Stimulated activated CD4-positive, alpha-beta T cell treated with anti-CD3 and anti-CD28 coated beads, Interleukin-4, amount 100 ng/mL, for 48 hours (primary cell): Measurements from ENCODE around the gene TSPAN14.
"Not testable (repeated sequence)": the region's sequence is repeated elsewhere in the genome, so short reads cannot be mapped to it uniquely, and the experiment has no call there.

Experiments
- DNase-seq, 2 donors: peaks; one replicate each; pipeline ENCODE4 v3.0.0-alpha.2; 2020; ENCODE audit warnings: low read depth in 2 of 2

TSPAN14 gene

DNA sequence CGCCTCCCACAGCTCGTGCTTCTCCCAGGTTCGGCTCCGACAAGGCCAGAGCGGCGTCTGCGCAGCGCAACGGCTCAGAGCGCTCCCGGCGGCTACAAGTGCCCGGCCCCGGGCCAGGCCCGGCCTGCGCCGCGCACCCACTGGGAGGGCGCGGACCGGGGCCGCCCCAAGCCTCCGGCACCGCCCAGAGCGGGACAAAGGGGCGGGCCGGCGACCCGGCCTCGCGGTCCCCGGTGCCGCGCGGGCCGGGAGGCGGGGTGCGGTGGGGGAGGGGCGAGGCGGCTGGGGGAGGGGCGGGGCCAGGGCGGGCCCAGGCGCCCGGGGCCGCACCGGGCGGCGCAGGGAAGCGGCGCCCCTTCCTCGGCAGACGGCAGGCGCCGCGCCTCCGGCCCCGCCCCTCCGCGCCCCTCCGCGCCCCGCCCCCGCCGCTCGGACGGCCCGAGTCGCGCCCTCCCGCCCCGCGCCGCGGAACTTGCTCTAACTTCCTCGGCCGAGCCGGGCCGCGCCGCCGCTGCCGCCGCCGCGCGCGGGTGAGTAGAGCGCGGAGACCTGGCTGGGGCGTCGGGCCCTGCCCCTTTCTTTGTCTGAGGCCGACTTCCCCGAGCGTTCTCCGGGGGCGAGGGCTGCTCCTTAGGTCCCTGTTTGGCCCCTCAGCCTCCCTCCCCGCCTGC, at the start of gene TSPAN14:
Gene TSPAN14, plus strand, starts transcription at position 469 of the 671 bp plus-strand sequence. CDS start 34,924 bp downstream, outside the sequence.
- DNase-seq: peak; percentile 55 to 72

DNA sequence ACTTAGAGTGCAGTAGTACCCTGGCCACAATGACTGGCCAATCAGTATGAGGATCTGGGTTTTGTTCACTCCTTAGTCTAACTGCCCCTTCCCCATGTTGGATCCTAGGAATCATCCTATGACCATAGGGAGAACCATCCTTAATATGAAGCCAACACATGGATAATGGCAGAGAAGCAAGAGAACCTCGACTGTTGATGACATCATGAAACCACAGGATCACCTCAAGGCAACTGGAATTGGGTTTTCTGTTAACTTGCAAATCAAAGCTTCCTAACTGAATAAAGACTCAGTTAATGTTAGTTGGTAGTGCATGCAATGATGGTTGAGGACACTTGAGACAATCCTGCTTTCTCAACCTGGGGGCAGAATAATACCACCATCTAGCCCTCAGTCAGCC, 49.1 kb upstream of the TSPAN14 start:
- no peak for DNase-seq

DNA sequence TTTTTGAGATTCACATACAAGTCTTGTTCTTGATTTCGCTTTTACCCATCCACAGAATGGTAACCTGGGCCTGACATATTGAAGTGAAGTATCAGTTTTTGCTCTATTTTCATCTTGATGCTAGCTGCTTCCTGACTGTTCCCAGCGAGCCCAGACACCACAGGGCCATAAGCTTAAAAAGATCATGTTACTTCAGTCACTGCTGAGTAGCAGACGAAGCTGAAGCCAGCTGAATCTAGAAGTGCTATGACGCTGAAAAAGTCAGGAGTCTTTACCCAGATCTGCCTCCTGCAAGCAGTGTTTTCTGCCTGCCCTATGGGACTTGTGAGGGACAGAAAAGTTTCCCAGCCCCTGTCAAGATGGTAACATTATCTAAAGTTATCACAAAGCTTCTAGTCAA, 48.5 kb upstream of the TSPAN14 start:
- DNase-seq: no peak

GRCh38 chr10:80406204-80406603, 47.9 kb upstream of the TSPAN14 start:
- no peak for DNase-seq

GRCh38 chr10:80407812-80408241, 46.3 kb upstream of the TSPAN14 start:
- peak; percentile 28 to 55 for DNase-seq

DNA sequence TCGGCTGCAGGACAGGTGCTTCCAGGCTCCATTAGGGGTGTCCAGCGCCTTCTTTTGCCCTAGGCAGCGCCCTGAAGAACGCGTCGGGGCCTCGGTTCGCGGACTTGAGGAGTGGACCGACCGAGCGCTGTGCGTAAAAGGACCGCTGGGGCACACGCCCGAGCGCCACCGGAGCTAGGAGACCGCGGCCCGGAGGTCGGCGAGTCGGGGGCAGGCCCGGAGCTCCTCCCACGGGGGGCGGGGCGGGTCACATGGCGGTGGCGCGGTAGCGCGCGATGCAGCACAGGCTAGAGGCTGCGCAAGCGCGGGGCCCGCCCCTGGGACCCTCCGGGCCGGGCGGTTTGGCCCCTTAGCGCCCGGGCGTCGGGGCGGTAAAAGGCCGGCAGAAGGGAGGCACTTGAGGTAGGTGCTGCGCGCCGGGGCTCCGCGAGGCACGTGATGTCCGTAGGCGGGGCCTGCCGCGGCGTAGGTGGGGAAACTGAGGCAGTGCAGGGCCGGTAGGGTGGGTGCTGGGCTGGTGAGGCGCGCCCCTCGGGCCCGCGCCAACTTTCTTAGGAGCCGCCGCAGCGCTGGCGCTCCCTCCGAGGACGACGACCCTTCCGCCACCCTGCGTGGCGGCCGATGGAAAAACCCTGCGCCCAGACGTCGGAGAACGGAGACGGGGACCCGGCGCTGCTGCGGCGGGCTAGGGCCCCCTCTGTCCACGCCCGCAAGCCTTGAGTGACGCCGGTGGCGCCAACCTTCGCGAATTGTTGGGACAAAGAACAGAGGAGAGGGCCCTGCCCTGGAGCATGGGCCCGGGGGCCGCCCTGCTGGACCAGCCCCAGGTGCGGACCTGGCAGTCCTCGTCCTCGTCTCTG, 45.6 kb upstream of the TSPAN14 start, which contains the start of gene PRXL2A:
Gene PRXL2A, plus strand, starts transcription at position 310 of the 860 bp plus-strand sequence. CDS start 11,917 bp downstream, outside the sequence.
- DNase-seq: peak; percentile 81 to 84

DNA sequence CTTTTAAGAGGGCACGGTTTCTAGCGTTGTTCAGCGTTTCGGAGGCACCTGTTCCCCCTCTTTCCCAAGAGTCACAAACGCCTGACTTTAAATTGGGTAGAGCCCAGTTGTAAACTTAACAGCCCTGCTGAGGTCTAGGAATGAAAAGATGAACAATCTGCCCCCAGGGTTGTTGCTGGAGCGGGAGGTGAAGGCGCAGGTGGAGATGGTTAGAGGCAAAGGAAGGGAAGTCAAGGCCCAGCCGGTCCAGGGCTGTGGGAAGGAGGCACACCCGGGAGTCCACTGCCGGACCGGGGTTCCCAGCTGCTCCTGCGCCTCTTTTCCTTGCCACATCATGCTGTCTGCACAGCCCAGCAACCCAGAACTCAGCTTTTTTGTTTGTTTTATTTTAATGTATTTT, 45.0 kb upstream of the TSPAN14 start:
- no peak for DNase-seq

- no peak for DNase-seq
Observed at GRCh38 chr10:80410122-80410521, 44.0 kb upstream of the TSPAN14 start.

DNA sequence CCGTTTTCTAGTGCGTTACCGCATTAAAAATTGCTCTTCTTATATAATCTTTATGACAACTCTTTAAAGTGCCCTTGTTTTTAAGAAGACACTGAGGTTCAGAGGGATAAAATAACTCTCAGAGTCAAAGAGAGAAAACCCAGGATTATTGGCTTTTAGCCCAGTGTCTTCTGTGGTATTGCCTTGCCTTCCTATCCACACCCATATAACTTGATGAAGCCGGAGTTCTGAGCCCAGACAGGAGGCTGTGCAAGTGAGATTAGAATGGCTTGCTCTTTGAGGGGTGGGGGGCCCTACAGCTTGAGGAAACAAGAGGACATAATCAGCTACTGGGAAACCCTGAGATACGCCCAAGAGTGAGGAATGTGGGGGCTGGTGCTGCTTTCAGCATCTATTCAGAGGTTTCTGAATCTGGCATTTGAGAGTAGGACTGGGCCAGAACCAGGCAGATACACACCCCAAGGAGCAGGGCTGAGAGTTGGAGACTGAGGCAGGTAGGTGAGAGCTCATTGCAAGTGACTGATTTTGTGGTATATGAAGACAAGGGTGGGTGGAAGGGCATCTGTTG, 43.4 kb upstream of the TSPAN14 start:
- DNase-seq: no peak

DNA sequence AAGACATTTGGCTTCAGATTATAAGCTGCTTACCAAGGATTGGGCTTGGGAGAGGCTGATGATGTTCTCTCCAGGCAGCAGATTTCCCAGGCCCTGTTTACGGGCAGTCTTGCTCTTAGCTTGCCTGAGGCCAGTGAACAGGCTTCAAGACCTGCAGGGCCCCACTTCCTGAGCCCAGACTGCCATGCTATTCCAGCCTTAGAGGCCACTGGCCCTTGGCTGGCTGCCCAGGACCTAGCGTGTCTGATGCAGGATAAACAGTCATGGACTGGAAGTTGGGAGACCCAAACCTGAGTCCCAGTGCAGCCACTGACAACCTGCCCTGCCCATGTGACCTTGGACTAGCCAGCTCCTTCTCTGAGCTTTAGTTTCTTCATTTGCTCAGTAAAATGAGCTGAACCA, 42.8 kb upstream of the TSPAN14 start:
- DNase-seq: no peak

DNA sequence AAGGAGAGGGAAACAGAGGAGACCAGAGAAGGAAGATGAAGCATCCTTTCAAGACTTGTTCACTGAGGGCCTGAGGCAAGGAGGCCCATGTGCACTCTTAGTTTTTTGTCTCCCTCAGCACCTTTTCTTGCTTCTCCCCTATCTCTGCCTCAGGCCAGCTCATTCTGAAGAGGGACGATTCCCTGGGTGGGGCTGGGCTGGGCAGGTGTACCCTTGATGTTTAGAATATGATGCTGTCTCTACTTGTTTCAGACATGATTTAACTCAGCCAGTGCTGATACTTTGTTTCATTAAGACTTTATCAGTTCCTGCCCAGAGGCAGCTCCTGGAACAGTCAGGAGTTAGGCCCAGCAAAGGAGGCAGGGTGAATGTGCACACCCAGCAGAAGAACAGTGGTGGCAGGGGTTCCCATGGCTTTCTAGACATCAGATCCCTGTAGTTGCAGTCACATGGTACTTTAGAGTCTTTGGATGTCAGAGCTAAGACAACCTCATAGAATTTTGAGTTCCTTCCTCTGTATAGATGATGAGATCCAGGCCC, 42.4 kb upstream of the TSPAN14 start:
- no peak for DNase-seq

DNA sequence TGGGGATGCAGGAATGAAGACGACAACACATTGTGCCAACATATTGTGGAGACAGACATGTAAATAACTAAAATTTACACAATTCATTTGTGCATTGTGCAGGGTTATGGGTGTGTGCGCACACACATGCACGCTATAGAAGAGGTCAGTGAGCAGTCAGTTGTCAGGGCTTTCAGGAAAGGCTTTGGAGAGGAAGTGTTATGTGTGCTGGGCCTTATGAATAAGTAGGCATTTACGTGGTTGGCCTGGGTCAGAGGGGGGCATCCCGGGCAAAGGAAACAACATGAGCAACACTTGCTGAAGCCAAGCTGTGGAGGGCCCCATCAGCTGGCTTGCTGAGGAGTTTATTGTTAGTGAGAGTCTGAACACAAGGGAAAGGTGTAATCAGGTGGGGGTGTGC, 41.6 kb upstream of the TSPAN14 start:
- DNase-seq: no peak

- no peak for DNase-seq
Observed at GRCh38 chr10:80413271-80413996, 40.7 kb upstream of the TSPAN14 start.

DNA sequence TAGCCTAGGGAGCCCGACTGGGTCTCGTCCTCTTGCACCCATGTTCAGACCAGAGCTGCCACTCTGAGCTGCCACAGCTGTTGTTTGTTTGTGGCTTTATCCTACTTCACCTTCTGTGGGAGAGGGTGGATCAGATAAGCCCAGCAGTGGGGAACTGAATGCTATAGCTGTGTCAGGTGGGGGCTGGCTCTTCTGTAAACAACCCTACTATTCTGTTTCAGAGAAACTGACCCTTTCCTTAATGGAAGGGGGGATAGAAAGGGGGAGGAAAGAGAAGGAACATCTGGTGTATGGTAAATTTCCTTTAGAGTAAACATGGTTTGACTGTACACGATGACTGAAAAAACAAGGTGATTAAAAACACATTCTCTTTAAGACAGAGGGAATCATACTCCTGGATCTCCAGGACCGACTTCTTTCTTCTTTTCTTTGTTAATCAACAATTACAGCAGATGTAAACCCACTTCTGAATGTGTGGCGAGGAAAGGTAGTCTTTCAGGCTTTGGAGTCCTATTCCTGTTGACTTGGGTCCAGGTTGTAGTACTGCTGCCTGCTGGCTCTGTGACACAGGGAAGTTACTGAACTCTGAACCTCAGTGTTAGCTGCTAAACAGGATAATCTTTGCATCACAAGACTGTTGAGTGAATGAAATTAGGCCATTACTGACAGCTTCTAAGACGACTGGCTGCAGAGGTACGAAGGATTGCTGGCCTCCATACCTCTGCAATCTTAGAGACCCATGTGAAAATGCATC, 39.8 kb upstream of the TSPAN14 start:
- DNase-seq: no peak

DNA sequence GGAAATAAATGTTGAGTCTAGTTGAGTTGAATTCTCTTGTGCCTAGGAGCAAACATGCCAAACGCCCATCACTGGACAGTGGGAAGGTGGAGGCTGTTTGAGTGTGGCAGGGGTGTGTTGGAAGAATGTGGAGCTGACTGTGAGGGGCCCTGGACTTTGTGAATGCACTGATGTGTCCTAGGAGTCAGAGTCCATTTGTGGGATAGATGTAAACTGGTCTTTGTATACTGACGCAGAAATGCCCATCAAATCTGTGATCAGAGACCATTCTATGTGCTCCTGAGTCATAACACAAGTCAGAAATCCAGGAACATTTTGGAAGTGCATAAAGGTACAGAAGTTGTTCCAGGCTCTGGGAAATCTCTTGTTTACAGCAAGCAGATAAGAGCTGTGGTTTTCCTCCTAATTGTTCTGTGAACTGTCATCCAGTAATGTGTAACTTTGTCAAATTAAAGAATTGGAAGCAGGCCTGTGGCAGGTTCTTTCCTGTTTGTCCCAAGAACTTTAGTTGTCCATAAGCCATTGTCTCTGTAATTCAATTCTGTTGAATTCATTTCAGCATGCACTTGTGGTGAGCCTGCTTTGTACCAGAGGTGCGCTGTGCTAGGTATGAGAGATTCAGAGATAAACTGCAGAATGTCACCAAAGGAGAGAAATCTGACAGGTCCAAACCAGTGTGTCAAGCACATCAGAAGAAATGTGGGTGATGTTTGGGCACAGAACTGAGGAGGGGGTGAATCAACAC, 38.2 kb upstream of the TSPAN14 start:
- DNase-seq: no peak

DNA sequence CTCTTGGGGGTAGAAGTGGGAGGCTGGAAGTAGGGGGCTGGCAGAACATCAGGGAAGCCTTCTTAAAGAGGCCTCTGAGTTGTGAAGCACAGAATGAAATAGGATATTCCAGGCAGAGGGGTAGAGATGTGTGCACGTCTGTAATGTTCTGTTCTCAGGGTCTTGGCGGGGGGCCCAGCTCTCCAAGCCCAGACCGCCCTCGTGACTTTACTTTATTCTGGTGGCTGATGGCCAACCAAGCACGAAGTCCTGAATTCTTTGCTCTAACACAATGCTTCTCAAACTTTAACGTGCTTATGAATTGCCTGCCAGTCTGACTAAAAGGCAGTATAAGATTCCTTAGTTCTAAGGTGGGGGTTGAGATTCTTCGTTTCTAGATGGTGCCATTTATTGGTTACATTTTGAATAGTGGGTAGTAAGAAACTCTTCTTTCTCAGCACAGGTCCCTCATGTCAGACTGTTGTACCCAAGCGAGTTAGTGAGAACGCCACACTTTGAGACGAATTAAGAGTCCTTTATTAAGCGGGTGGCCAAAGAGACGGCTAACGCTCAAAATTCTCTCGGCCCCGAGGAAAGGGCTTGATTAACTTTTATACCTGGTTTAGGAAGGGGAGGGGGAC, 37.5 kb upstream of the TSPAN14 start:
- no peak for DNase-seq

- not testable (repeated sequence) for DNase-seq
Observed at GRCh38 chr10:80417256-80417655, 36.9 kb upstream of the TSPAN14 start.

DNA sequence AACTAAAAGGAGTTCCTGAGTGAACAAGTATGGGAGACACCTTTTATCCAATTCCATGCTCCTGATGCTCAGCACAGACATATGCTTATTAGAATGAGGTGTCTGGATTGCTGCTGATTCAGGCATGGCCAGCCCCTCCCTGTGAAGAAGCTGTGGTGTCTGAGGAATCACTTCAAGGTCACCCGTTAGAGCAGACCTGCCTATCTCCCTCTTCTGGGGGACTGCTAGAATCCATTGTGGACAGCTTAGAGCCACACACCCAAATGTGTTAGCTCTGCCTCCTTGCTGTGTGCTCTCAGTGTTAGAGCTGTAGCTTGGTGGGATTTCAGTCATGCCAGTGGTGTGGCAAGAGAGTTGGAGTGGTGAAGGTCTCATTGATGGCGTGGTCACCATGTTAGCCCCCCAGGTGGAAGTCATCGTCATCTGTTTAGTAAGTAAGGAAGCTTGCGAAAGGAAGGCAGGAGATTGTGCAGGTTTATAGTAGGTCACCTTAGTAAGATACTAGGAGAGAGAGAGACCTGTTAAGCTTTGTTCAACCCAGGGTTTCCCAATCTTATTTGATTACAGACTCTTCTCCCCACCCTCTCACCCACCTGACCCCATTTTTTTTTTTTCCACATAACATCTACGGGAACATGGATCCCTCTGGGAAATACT, 32.9 kb upstream of the TSPAN14 start:
- DNase-seq: no peak
